Right renal cortex interstitium (tissue), 3 donors: ENCODE data around the gene RARRES1. TPM values are rescaled to one million over a fixed set of nuclear protein-coding genes. Genes with fewer than 3 reads are reported as not detected.
A peak's percentile ranks its signal among the peaks of the same experiment; 100 is the strongest.

Source experiments
- DNase-seq, 3 donors: peaks; one replicate each; pipeline ENCODE4 v3.0.0-alpha.2; 2013; ENCODE audit warnings: low read depth in 3 of 3, low spot score in 2 of 3
- polyA plus RNA-seq, 3 donors: library from polyadenylated mRNA; unstranded; fragments of 120-200 nt; gene quantifications; one replicate each; pipeline ENCODE4 v1.2.1, GENCODE V29; 2013; ENCODE audit not compliant: insufficient read length in 3 of 3

Gene RARRES1
- polyA plus RNA-seq, 3 donors = 9.7 to 38.8 (median 11.3) TPM

DNA sequence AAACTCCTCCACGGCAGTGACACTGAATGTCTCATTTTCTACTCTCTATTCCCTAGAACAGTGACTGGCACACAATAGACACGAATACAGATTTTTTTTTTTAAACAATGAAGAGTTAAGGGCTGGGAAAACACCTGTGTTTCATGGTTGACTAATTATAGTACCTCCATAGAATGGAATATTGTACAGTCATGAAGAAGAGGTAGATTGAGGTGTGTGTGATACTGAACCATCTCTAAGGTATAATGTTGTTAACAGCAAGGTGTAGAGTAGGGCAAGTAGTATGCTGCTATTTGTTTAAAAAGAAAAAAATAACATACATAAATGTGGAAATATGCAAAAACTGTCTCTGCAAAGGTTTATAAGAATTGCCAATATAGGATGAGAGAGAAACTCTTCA, 5.2 kb upstream of the RARRES1 start:
- DNase-seq = no peak

DNA sequence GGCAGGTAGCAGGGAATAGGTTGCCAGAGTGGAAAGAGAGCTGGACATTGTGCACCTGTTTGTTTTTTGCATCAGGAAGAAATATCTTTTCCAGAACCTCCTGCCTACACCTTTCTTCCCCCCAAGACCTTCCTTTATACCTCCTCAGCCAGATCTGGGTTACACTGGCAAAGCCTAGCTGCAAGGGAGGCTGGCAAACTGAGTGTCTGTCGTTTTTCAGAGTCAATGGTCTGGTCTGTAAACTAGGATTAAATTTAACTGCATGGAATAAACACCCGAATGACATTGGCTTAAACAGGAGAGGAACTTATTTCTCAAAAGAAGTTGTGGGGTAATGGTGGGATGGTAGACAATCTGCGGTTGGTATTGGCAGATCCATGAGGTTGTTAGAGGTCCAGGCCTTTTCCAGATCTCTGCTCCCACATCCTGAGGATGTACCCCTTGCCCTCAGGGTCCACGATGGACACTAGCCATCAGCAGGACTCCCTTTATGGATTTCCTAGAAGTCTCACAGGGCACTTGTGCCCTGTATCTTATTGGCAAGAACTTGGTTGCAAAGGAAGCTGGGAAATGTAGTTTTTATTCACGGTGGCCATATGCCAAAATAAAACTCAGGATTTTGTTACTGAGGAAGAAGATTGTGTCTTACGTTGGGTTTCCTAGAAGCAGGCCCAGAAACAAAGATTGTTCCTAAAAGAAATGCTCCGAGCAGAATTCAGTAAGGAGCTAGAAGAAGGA, 3.2 kb upstream of the RARRES1 start:
- no peak for DNase-seq

DNA sequence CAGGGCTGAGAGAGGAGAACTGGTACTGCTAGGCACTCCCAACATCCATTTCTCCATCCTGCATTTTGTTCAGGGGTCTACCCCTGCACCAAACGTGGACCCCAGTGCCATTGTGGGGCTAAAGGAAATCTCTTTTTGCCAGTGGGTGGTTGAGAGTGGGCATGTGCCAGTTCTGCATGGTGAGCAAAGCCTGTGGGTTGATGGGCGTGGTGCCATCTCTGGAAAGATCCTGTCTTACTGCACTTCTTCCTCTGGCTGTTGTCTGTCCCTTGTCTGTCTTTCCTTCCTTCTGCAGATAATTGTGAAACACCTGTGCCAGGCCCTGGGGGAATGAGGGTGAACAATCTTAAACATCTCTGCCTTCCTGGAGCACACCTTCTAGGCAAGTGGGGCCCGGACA, 1.4 kb upstream of the RARRES1 start:
- no peak for DNase-seq

DNA sequence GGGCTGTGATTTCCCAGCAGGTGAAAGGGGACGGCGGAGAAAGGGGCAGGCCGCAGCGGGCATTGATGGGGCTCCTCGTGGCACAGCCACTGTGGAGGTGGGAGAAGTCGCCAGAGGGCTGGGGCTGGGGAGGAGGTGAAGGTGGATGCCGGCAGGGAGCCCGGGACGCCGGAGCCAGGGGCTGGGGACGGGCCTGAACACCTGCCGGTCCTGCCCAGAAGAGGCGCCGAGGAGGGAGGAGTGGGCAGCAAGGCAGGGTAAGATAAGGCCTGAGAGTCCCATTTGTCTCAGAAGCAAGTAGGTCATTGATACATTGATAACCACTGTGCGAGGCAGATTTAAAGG, 571 bp upstream of the RARRES1 start:
- peak in 1 of 3 donors; percentile 27 for DNase-seq

DNA sequence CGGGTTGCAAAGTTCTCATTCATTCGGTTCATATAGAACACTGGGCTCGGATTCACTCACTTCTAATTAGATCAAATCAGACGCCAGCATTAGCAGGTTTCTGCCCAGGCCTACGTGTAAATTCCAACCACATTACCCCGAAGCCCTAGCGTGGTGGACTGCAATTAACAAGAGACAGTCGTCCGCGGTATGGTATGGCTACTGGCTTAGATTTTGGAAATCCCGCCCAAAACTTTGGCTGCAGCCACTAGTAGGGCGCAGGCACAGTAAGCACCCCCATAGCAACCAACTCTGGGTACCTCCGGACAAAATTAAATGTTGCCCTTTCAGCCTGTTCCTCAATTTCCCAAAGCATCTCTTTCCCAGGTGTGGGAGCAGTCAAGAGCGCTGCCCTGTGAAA, 771 bp downstream of the RARRES1 start:
- no peak for DNase-seq

DNA sequence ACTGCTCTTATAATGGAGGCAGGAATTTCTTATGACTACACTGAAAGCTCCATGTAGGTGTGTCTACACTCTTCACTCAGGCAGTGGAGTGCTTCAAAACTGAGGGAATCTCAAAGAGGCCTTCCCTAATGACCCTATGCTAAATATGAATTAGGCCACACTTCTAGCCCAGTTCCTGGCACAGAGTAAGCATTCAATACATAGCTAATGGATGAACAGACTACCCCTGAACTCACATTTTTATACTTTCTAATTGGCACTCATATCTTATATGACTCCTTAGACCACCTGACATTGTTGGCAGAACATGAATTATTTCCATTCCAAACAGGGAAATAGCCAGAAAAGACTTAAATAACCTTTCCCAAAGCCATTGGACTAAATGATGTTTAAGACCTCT, 3.4 kb downstream of the RARRES1 start:
- no peak for DNase-seq

DNA sequence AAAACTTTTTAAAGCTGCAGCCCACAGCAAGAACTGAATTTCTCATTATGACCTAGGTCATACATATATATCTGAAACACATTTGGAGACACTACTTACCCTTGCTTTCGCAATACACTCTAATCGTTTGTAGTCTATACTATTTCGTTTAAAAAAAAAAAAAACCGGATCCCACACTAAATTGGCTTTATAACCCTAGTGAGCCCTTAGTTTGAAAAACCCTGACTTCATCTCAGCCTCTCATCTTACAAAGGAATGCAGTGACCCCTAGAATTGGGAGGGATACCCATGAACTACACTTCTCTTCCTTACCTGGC, 4.2 kb downstream of the RARRES1 start:
- DNase-seq = no peak

DNA sequence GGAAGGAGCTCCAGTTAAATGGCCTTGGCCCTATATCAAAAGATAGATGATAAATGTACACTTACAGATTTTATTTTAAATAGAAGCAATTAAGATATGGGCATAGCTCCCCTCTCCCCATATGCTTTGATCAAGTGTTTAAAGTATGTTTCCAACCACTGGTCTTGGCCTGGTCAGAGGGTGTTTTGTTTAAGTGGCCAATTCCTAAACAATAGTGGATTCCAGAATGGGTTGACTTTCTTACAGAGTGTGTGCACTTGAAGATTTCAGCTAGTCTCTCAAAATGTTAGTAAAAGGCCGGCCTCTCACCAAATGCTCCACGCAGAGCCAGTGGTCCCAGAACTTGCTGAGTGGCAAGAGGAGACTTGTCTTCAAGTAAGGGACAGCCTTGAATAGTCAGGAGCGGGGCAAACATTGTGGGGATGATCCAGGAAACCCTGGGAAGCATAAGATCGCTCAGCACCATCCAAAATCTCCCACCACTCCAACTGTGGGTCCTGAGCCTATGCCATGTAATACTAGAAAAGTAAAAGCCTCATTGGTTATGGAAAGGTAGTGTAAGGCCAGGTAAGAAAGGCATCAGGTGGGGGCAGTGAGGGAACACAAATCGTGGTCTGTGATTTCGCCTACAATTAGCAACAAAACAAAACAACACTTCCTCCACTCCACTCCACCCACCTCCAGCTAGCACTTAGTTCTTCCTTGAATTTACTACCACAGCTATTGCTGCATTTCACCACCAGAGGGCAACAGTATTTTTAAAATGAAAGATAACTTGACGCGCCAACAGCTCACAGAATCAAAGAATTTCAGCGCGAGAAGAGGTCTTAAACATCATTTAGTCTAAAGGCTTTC, 4.8 kb downstream of the RARRES1 start:
- DNase-seq = peak in 2 of 3 donors; percentile 61 to 62

DNA sequence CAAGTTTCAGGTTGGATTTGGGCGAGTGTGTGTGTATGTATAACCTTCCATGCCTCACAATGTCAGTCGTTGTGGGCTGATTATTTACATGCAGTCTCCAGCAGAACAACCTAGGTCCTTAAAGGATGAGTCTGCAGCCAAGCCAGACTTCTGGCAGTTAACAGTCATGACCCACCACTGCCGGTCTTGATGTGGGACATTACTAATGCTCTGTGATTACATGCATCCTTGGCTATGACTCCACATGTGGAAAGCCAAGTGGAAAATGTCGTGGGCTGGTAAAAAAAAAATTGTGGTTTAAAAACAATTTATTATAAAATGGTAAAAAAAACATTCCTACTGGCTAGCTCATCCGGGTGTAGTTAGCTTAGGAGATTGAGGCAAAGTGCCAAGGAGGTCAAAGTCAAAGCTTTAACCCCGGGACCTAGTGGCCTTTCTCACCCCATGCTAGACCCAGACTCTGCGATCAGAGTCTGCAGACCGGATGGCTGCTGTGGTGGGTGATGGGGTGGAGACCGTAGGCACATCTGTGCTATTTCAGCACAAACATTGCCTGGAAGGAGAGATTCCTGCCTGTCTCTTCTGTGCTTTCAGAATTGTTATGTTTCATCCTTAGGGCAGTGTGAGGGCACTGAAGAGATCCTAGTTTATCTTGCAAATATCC, 6.8 kb downstream of the RARRES1 start:
- DNase-seq = no peak

DNA sequence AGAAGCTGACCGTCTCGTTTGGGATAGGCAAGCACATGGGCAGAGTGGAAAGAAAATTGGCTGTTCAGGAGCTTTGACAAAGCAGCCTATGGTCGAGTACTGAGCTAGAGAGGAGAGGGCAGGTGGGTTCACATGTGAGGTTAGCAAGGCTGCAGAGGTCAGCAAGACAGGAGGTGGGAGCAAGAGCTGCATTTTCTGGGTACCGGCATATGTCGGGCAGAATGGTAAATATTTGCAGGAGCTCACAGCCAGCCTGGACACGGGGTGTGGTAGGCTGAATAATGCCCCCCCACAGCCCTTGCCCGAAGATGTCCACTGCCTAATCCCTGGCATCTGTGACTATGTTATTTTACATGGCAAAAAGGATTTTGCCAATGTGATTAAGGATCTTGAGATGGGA, 8.3 kb downstream of the RARRES1 start:
- DNase-seq = no peak

DNA sequence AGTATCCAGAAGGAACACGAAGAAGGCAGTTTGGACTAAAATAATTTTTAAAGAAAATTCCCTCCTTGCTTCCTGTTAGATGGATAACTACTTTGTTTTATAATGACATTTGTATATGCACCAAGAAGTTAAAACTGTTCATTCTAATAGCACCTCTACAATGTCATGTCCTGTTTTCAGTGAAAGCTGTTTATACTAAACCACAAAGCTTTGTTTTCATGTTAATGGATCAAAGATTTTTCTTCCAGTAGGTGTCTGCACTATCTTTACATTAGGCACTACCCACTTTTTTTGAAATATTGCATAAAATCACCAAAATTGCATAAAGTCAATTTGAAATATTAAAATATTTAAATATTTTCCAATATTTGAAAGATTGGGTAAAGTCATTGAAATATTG, 10.1 kb downstream of the RARRES1 start:
- DNase-seq = no peak

DNA sequence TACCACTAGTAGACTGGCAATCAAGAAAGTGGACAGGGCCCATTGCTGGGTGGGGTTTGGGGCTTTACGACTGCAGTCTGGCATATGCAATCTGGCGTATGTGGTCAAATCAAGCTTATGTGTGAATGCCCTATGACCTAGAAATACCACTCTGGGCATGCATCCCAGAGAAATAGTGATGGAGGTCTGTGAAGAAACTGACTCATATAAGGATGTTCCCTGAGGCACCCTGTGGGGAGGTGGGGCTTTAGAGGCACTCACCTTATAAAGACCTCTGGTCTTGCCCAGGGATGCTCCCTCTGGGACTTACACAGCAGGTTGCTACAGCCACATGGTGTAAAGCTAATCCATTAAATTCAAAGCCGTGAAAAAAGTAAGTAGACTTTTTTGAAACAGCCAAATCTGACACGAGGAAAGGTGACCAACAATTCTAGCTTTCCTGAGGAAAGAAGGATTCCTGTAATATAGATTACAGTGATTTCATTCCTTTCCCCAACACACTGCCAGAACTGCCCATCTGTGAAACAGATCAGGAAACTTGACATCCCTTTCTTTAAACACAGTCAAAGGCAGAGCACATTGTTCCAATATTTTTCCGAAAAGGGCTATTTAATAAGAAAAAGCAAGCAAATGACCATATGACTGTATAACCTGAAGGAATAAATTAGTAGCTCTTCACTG, 13.6 kb downstream of the RARRES1 start:
- DNase-seq = no peak

DNA sequence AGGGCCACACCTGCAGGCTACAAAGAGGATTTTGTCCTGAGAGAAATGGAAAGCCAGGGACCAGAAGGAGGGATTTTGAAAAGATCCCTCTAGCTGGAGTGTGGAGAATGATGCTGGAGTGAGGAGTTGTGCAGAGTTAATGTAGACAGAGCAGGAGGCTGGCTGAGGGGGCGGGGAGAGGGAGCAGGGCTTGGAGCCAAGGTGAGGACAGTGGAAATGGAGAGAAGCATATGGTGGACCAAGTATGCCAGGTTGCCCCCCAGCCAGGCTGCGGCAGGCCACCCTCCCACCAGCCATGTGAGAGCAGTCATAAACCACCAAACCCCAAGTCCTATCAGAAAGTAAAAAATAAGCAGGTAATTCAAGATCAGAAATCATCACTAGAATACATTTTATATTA, 14.7 kb downstream of the RARRES1 start:
- DNase-seq = no peak

DNA sequence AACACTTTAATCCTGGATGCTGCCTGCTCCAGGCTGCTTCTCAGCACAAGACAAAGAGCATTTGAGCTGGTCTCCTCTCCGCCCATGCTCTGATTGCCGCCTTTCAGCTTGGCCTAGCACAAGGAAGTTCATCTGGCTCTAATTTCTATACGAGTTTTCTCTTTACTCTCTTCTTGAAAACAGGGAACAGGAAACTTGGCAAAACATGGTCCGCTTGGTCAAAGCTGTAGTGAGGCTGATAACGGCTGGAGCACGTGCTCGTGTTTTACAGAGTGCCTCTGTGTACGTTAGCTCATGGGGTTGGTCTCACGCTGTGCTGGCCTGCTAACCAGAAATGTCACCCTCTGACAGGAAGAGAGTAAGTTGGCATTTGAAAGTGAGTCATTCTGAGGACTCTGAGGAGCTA, 19.2 kb downstream of the RARRES1 start:
- DNase-seq = no peak

DNA sequence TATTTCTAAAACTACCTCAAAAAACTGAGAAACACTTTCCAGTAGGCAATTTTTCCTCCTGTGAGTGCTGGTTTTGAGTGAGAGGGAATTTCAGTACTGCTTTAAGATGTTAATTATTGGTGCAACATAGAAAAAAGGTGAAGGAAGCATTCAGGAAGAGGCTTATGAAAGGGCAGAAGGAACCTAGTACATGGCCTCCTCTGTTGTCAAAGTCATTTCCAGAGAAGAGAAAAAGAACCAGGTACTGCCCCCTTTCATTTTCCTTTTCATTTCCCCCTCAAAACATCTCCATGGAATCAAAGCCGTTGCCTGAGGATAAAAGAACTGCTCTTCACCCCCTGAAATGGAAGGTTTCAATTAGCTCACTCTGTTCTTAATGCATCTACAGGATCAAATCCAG, 19.8 kb downstream of the RARRES1 start:
- DNase-seq = no peak

DNA sequence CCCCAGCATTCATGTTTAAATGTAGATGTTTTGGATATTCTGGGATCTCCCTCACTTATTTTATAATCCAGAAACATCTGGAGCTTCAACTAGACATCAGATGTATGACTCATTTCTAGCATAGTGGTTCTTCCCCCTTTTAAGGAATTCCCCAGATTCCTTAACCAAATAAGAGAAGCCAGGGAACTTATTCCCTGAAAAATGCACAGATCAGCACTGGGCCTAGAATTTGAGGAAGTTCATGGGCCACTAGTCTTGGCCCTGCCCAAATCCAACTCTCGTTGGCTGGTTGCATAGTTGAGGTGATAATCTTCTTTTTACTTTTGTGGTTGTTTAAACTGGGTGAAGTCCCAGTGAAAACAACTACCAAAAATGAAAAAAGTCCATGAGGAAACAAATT, 20.4 kb downstream of the RARRES1 start:
- no peak for DNase-seq

DNA sequence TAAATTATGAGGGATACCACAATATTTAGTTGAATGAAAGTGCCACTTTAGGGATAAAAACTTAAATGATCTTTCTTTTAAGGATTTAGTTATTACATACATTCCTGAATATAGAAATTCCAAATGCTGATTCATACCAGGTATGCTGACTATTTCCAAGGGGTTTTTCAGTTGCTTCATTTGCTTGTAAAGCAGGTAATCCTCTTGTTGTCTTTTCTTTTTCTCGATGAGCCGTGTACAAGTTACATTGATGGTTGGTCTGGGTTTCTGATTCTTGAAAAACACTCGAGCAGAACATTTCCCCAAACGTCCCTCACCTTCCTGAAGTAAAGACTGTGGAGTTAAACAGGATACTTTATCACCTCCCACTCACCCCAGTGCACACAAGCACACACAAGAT, 21.7 kb downstream of the RARRES1 start:
- DNase-seq = no peak

DNA sequence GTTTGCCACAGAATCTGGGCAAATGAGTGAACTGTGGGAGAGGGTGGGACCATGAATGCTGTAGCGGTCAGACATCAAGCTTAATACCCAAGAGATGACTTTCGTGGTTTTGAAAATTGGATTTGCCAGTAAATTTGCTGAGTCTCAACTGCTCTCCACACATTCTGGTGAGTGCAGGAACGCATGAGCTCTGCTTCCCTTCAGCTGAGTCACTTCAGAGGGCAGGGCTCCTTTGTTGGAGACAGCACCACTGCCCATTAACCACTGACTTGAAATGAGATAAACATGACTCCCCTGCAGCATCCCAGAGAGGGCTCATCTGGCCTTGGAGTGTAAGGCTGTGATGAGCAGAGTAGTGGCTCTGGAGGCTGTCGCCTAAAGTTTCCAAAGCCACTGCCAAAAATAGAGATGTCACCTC, 22.6 kb downstream of the RARRES1 start:
- no peak for DNase-seq

DNA sequence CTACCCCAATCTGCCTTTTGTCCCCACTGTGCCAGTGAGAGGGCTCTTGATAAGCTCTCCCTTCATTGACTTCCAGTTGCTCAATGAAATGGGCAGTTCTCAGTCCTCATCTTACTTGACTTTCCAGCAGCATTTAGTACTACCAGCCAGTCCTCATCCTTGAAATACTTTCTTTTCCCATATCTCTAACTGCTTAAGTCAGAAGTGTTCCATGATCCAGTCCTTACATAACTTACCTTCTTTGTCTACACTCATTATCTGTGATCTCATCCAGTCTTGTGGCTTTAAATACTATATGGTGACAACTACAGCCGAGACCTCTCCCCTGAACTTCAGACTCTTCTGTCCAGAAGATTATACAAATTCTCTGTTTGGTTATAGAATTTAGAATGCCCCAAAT, 28.7 kb downstream of the RARRES1 start:
- no peak for DNase-seq

DNA sequence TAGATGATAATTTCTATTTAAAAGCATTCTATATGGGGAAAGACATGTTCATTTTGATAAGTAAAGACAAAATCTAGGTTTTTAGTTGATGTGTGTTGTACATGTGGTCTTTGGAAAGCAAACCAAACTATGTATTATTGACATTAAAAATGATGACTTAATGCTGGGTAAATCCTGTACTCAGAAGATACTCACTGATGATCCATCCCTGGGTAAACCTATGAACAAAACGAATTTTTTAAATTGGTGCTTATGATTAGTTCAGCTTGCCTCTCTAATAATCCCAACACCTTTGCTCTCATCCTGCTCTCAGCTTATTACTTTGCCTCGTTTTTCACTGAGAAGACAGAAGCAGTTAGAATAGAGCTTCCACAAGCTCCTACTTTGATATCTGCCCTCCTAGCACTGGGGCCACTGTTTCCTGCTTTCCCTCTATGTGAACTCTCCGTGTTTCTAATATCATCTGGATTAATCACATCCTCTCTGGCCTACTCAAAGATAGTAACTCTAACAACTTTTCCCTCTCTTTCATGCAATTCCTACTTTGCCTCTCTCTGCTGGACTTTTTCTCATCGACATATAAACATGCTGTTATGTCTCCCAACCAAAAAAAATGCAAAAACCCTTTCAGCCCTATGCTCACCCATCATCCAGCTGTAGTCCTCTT, 29.3 kb downstream of the RARRES1 start:
- no peak for DNase-seq
